Stimulated activated naive CD4-positive, alpha-beta T cell treated with Interleukin-2 at 50 U/mL for 16 hours (primary cell): ENCODE results near the gene PRR18.

Experiments
- DNase-seq: peaks from one replicate; lab custom pipeline; 2025; lab: John Stamatoyannopoulos, UW

PRR18 gene

DNA sequence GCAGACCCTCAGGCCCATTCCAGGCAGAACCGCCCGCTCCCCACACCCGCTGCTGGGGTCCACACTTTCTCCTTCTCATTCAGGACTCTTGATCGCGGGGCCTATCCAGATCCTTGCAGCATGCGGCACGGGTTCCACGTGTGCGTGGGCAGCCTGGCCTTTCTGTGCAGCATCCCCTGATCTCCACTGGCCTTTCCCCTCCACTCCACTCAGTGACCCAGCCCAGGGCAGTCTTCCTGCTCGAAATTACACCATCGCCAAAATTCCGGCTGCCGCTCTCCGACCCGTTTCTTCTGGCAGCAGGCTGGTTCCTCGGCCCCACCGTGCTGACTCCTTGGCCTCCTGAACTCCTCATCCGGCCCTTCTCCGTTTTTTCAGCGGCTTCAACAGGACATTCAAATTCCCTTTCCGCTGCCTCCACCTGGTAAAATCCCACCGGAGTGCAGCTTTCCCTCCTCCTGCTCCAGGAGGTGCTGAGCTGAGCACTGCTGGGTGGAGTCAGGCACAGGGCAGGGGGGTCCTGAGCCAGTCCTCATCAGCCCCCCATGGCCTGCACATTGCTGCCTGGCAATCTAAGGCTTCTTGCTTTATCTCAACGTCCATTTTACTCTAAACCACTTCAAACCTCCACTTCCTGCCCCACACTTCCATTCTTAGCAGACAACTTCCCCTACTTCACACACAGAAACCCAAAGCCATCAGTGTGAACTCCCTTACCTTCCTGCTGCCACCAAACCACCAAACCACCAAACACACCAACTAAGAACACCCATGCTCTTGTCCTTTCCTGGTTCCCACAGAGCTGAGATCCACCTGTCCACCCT lies 25.2 kb upstream of the PRR18 start:
- no peak for DNase-seq

DNA sequence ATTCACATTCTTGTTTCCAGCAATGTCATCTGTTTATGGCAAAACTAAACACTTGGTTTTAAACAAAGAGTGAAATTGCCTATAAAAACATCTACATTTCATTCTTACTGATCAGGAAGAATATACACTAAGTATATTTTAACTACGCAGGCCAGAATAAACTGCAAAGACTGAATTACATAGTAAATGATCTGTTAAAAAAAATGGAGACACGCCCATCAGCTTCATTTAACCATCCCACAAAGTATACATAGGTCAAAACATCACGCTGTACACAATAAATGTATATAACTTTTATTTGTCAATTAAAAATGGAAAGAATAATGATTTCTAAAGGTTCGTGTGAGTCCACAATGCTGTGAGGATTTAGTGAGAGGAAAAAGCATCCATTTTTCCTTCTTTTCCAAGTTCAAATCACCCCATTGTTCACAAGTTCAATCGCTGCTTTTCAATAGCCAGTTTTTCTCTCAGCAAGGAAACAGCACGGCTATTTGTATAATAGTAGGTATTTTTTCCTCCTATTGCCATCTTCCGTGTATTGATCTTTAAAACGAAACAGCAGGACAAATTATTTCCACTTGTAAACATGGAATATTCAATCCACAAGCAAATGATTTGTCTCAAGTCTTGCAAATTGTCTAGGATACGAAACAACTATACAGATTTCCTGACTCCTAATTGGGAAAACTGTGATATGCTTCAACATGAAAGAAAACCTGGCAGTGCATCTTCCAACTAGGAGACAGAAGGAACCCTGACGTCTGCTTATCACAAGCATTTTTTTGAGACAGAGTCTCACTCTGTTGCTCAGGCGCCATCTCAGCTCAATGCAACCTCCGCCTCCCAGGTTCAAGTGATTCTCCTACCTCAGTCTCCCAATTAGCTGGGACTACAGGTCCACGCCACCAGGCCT lies 23.6 kb upstream of the PRR18 start:
- no peak for DNase-seq

DNA sequence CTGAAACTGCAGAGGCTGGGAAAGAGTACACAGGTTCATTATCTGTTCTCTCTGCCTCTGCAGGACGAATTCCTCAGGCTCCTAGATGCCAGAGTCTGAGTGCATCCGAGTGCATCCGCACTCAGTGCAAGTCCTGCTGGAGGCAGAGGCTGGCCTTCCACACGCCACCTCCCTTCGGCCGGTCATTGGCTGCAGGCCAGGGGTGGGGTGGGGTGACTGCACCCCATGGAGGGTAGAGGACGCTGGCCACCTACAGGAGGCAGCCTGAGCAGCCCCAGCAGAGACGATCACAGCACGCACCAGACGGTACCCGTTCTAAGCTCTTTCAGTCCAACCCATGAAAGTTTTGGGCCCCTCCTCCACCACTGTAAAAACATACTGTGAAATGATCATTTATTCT lies 22.4 kb upstream of the PRR18 start:
- DNase-seq = no peak

DNA sequence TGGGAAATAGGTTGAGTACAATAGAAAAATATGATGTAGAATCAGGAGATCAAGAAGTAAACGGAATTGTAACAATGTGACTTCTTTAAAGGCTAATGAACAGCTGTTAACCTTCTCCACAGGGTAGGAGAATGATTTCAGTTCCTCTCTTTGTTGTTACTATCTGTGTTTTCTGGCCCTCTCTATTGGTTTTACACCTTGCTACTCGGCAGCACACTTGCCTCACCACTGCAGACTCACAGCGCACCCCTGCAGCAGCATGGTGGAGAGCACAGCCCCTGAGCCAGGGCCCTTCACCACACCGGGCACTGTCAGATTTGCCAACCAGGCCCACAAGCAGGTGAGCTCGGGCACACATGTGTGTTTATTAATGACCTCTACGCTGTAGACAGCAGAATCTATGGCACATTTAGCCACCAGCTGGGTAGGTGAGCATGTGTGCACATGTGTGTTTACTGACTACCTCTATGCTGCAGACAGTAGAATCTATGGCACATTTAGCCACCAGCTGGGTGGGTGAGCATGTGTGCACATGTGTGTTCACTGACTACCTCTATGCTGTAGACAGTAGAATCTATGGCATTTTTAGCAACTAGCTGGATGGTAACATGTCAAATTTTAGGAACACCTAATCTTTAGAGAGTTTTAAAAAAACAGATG lies 17.3 kb upstream of the PRR18 start:
- no peak for DNase-seq

DNA sequence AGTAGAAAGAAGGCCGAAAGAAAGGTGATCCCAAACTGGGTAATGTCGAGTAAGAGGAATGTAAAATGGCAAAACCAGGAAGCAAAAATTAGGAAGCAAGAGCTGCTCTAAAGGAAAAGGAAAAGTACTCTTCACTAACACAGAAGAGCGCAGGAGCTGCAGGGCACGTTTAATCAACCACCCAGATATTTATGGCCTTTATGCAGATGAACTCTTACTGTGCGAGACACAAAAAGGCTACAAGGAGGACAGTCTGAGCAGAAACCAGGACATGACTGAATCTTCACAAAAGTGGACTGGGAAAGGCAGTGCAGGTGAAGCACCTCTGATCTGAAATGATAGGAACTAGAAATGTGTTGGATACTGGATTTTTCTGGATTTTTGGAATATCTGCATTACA lies 15.2 kb upstream of the PRR18 start:
- DNase-seq = no peak

DNA sequence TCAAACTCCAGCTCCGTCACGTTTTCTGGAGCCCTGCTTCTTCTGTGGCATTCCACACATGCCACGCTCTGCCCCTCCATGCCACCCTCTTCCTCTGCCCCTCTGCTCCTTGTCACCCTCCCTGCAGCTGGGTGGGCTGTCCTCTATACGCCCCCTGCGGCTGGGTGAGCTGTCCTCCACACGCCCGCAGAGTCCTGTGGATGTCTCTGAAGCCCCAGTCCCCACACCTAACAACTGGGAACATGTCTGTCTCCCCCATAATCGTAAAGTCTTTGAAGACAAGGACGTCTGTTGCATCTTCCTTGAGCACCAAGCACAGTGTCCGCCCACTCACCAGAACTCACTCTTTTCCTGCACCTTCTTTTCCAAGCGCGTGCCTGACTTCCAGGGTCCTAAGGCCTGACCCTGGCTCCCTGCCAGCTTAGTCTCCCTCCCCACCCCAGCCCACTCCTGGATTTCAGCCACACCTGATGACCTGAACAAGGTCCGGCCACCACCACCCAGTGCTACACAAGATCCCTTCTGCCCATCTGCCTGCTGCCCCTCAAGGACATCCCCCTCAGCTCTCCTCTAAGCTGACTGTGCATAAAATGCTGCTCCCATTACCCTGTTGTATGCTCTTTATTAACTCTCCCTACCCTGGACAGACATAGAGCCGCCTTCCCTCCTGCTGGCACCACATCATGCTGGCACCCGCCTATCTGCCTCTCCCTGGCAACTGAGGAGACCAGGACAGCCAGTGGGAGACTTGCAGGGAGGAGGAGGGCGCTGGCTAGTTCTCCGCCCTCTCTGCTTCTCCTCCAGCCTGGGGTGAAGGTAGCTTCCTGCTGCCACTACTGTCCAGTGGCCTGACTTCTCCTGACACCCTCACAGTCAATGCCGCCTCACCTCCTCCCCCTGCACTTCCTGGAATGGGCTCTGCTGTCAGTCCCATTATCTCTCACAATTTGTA lies 10.7 kb upstream of the PRR18 start:
- no peak for DNase-seq

DNA sequence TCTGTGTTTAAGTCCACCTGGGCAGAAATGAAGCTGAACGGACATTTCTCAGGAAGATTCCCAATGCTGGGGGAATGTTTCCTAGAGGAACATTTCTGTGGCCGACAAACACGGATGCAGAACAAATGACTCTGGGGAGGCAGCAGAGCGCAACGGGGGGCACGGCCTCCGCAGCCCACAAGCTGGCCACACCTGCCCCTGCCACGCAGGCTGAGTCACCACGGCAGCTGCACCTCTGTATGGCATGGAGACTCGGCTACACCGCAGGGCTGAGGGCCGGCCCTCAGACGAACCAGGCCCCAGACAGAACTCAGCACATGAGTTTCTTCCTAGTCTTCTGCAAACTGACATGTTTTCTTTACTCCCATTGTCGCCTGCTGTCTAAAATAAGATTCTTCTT lies 10.0 kb upstream of the PRR18 start:
- DNase-seq = no peak

DNA sequence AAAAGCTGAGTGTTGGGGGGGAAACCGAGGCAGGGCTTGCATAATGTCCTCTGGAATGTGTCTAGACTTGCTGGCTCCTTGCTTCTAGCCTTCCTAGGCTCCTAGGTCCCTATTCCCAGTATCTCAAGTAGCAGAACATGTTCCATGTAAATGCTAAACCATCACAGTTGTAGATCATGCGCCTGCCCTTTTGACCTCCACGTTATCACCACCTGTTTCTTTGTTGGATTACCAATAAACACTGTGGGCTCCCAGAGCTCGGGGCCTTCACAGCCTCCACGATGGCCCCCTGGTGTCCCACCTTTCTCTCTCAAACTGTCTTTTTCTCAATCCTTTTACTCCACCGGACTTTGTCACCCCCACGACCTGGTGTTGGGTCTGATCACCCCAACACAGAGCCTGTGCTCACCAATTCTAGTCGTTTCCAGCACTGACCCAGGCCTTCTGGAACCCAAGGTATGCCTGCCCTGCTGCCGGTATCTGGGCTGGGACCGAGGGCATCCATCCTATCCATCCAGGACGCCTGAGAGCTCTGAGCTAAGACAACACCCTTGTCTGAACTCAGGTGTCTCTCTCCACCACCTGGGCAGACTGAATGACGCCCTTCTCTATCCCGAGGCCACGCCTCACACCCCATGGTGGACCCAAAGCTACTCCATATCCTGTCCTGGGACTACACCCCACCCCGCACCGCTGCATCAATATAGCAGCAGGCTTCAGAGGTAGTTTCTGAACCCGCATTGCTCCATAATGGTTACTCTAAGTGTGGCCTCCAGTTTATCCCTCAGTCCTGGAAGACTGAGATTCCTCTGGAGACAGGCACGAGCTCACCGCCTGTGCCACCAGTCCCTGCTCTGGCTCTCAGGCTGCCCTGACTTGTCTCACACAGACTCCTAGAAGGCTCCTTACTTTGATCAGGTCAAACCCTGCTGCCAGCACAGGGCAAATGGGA lies 9.3 kb upstream of the PRR18 start:
- no peak for DNase-seq

DNA sequence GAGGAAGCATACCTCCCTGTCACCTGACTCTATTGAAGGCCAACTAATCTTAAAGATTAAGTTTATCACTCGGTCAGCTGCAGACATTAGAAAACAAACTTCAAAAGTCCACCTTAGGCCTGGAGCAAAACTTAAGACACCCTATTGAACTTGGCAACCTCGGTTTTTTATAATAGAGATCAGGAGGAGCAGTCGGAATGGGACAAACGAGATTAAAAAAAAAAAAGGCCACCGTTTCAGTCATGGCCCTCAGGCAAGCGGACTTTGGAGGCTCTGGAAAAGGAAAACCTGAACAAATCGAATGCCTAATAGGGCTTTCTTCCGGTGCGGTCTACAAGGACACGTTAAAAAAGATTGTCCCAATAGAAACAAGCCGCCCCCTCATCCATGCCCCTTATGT lies 7.2 kb upstream of the PRR18 start:
- no peak for DNase-seq

DNA sequence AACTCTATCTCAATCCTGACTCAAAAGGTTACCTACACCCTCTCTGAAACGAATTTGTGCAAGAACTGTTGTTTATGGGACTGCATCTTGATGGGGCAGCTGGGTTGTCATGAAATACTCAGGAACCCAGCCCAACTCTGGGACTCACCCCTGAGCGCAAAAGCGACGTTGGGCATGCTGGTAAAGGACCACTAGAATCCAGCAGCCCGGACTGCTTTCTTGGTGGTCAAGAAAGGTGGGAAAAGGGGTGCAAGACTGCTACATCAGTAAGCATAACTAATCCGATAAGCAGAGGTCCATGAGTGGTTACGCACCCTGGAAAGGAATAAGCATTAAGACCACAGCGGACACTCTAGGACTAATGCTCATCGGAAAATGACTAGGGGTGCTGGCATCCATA lies 6.3 kb upstream of the PRR18 start:
- DNase-seq = no peak

DNA sequence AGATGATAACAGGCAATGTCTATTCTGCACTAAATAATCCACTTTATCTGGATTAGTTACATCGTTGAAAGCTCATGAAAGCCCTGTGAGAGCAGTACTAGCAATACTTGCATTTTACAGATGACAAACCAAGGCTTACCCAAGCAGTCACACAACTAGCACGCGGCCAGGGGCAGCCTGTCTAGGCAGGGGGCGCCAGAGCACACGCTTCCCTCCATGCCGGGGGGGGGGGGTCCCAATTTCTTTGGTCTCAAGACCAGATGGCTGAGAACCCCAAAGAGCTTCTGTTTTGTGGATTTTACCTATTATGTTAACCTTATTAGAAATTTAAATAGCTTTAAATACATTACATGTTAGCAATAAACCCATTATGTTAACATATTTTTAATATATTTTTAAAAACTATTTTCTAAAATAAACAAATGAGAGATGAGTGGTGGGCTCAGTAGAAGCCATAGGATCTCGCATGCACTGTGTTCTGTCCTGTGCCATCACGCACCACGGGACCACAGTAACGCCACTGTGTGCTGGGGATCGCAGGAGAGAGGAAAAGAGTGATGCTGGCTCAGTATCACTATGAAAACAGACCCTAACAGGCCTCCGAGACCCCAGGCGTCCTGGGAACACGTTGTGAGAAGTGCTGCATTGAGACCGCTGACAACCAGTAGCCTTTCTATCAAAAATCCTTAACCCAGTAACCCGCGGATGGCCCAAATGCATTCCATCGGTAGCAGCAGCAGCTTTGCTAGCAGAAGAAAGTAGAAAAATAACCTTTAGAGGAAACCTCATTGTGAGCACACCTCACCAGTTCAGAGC lies 5.3 kb upstream of the PRR18 start:
- no peak for DNase-seq

DNA sequence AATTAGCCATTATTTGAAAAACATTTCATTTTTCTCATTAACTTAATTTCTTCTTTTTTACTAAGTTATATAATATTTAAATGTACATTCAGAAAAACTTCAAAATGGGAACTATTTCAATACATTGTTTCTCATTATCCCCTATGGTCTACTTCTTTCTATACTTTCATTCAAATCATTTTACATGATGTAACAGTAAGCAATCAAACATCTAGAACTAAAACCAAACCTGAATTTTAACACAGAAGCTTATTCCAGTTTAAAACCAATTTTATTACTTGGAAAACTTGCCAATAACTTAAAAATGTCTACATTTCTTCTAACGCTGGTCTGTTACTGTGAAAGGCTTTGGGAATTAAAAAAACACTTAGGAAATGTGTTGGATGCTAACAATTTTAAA lies 4.6 kb upstream of the PRR18 start:
- DNase-seq = no peak

DNA sequence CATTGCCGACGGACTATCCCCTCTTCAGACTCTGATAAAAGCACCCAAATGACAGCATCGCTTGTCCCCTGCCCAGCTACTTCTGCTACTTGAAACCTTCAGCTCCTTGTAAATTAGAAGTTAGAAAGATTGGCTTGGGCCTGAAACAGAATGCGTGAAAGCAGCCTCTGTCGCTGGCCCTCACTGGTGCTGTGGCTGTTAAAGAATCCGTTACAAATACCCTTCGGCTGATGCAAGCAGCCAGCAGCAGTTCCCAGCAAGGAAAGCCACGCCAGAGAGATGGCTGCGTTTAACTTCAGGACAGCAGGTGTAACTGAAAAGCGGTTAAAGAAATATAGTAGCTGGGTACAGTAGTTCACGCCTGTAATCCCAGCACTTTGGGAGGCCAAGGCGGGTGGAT lies 2.4 kb upstream of the PRR18 start:
- DNase-seq = no peak

DNA sequence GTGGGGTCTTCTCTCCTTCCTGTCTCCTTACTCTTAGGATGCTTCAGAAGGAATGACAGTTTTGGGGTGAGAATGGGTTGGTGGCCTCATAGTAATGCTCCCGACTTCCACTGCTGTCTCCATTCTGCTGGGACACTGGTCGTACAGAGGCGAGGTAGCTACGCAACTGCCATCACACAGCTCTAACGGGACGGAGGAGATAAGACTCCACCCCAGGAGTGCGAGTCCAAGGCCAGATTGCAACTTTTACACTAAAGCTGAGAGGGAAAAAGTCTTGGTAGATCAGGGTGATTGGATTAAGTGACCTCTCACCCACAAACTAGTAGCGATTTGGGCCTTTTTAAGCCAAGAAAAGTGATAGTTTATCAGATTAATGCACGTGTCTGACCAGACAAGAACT lies 1.8 kb upstream of the PRR18 start:
- DNase-seq = no peak

DNA sequence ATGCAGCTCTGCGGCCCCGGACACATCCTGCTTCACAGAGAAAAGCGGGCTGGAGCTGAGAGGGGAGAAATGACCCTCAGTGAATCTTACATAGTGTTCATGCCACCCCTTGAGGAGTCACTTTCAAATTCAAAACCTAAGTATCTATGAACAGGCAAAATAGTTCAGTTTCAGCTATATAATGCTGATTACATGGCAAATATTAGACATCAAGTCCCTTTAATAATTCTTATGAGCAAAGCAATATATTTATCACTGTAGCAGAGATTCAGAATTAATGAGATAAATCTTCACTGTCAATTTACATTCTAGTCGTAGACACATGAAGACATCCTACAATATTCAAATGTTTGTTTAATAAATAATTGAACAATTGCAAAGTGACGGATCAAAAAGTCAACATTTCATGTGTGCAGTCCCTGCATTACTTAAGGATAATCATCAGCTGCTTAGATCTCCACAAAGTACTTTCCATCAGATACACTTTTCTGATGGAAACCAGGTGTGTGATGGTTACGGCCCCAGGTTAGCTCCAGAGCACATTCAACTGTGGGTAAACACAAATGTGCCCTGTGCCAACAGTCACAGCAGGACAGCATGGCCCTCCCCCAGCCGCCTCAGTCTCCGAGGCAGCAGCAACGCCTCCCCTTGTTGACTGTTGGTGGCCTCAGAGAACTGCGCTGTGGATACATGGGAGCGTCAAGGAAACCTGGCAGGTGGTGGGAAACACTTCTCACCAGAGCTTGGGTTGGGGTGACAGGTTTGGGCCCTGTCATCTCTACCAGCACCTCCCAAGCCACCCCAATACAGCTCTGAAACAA lies 787 bp upstream of the PRR18 start:
- DNase-seq = no peak

DNA sequence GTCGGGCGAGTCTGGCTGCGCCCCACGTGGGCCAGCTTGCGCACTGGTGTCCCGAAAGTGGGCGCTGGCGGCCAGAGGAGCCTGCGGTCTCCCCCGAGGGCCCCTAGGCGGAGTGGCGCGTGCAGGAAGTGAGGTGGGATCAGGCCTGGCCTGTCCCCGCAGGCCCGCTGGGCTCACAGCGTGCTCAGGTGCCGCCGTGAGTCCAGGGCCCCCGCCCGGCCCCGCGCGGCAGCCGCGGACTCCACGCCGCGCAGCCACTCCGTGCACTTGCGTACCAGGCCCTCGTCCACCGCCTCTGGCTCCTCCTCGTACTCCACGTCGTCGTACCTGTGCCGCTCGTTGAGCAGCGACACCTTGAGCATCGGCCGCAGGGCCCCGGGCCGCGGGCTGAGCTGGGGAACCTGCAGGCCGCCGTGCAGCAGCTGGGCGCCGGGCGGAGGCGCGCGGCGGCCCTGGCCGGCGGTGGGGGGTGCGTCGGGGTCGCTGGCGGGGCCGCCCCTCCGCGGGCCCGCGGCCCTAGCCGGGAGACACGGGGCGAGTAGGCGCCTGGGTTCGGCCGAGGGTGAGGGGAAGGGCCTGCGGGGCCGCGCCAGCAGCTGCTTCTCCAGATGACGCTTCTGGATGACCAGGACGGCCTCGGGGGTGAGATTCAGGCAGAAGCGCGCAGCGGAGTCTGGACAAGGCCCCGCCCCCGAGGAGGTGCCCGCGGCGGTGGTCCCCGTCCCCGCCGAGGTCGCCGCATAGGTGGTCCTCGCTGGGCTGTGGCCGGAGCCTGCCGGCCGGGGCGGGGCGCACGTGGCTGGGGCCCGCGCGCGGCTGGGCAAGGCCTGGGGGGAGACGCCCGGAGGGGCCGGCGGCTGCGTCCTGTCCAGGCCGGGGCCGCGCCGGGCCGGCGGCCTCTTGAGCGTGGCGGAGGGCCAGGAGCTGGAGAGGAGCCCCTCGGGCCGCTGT lies 835 bp downstream of the PRR18 start:
- no peak for DNase-seq

DNA sequence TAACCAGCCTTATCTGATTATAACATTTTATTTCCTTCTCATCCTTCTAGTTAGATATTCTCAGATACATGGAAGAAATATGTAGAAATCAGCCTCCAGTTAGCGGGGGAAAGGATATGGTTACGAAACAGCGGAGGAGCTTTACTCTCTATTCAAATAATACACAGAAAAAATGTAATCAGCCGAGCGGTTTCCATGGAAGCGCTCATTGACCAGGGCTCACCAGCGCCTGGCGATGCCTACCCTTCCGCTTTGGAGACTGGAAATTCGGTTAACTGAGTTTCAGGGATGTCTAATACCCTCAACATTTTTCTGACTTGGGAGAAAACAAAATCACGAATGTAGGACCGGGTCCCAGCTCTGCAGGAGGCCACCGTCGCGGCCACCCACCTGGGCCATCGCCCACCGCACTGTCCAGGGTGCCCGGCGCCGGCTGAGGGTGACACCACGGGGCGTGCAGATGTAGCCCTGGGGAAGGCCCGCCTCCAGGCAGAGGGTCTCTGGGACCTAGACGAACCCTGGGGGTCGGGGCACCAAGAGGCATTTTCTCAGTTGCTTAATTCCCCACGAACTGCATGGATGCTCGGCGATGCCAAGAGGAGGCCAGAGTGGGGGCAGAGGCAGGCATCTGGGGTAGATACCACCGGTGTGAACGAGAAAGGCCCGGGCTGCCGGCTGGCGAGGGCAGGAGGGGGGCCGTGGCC lies 1.7 kb downstream of the PRR18 start:
- no peak for DNase-seq
